H1 (cell line): Measurements from ENCODE around the gene FUT2. TPM values are rescaled to one million over a fixed set of nuclear protein-coding genes. Genes with fewer than 3 reads are reported as not detected.
A peak's percentile ranks its signal among the peaks of the same experiment; 100 is the strongest.

Source experiments
- CTCF ChIA-PET: fragments of 300-600 bp; sonication (Branson Sonifier 250); formaldehyde crosslinking; loops from one replicate; lab custom pipeline; 2021; ENCODE audit not compliant: partially characterized antibody; lab: Charles Lee
- POLR2A ChIA-PET: fragments of 300-600 bp; sonication (Branson Sonifier 250); formaldehyde crosslinking; loops from one replicate; lab custom pipeline; 2021; ENCODE audit warnings: inconsistent platforms; ENCODE audit not compliant: partially characterized antibody; lab: Charles Lee
- DNase-seq, 2 experiments: peaks; one replicate each; pipeline versions ENCODE4 v3.0.0 to v3.0.0-alpha.2; 2010 to 2022; ENCODE audit warnings: low spot score in 2 of 2, low read depth in 1 of 2, mixed read lengths in 1 of 2
- FAIRE-seq: peaks from 2 replicates; lab custom pipeline; 2011; peaks lifted over from hg19 to GRCh38; lab: Jason Lieb, UNC
- H2AFZ ChIP-seq: 2 replicates; pipeline ENCODE4 v1.8.1; 2012; ENCODE audit warnings: low read length, inconsistent platforms
- H2AK5ac ChIP-seq: 2 replicates; pipeline ENCODE4 v1.6.1; 2013; ENCODE audit warnings: low read depth, low read length
- H2BK120ac ChIP-seq: replicated peaks from 2 replicates; pipeline ENCODE3; 2013; ENCODE audit warnings: low read depth, low read length, inconsistent platforms
- H2BK12ac ChIP-seq: 2 replicates; pipeline ENCODE4 v1.6.1; 2013; ENCODE audit warnings: low read depth, low read length
- H2BK15ac ChIP-seq: 2 replicates; pipeline ENCODE4 v1.6.1; 2013; ENCODE audit warnings: low read length
- H2BK20ac ChIP-seq: 2 replicates; pipeline ENCODE4 v1.6.1; 2013; ENCODE audit warnings: low read length
- H2BK5ac ChIP-seq: 2 replicates; pipeline ENCODE4 v1.6.1; 2013; ENCODE audit warnings: low read depth, low read length
- H3K14ac ChIP-seq: 2 replicates; pipeline ENCODE4 v1.6.1; 2013; ENCODE audit warnings: inconsistent platforms; ENCODE audit not compliant: insufficient read length
- H3K18ac ChIP-seq: 2 replicates; pipeline ENCODE4 v1.6.1; 2013; ENCODE audit warnings: low read length; ENCODE audit errors: extremely low read depth
- H3K23ac ChIP-seq: 2 replicates; pipeline ENCODE4 v1.6.1; 2013; ENCODE audit warnings: inconsistent platforms; ENCODE audit not compliant: insufficient read length
- H3K23me2 ChIP-seq: 2 replicates; pipeline ENCODE4 v1.6.1; 2013; ENCODE audit warnings: low read depth, low read length
- H3K27ac ChIP-seq: 2 replicates; pipeline ENCODE4 v1.6.1; 2011; ENCODE audit warnings: low read depth, low read length, inconsistent platforms
- H3K27me3 ChIP-seq, 4 experiments: replicated peaks in 1 of 4; 1 replicate in 1 of 4; 2 replicates in 3 of 4; pipeline versions ENCODE4 v1.6.1 to v1.8.1; 2011 to 2013; ENCODE audit warnings: low read length in 3 of 4, mild to moderate bottlenecking in 3 of 4, inconsistent platforms in 2 of 4, mixed read lengths in 2 of 4, moderate library complexity in 1 of 4; ENCODE audit not compliant: control insufficient read depth in 3 of 4, insufficient read depth in 3 of 4; ENCODE audit errors: extremely low read depth in 1 of 4
- H3K36me3 ChIP-seq, 4 experiments: 2 replicates each; pipeline versions ENCODE4 v1.6.1 to v1.8.1; 2011 to 2013; ENCODE audit warnings: mild to moderate bottlenecking in 4 of 4, low read length in 3 of 4, moderate library complexity in 2 of 4, control low read depth in 1 of 4, inconsistent platforms in 1 of 4; ENCODE audit not compliant: insufficient read depth in 4 of 4, control insufficient read depth in 2 of 4
- H3K4ac ChIP-seq: replicated peaks from 2 replicates; pipeline ENCODE3; 2013; ENCODE audit warnings: low read length, low read depth, mixed read lengths, inconsistent platforms; ENCODE audit not compliant: insufficient read length
- H3K4me1 ChIP-seq, 4 experiments: replicated peaks in 1 of 4; 1 replicate in 1 of 4; 2 replicates in 3 of 4; pipeline versions ENCODE4 v1.6.1 to v1.8.1; 2011 to 2013; ENCODE audit warnings: low read length in 3 of 4, inconsistent platforms in 2 of 4, mixed read lengths in 1 of 4; ENCODE audit not compliant: insufficient read depth in 4 of 4, control insufficient read depth in 3 of 4
- H3K4me2 ChIP-seq, 2 experiments: 2 replicates each; pipeline versions ENCODE4 v1.6.1 to v1.8.1; 2011 to 2013; ENCODE audit warnings: low read depth in 2 of 2, low read length in 2 of 2, control low read depth in 1 of 2, inconsistent platforms in 1 of 2, mild to moderate bottlenecking in 1 of 2; ENCODE audit not compliant: insufficient read depth in 1 of 2
- H3K4me3 ChIP-seq, 4 experiments: fragments of 200-600, 300-600 bp in 1 of 4; sonication (generic), shearing (Covaris generic), sonication (Bioruptor Twin) in 1 of 4; 2 replicates each; pipeline versions ENCODE4 v1.5.1 to v1.8.1; 2011 to 2016; ENCODE audit warnings: low read length in 4 of 4, low read depth in 3 of 4, control low read depth in 2 of 4, inconsistent platforms in 2 of 4, mild to moderate bottlenecking in 2 of 4, mixed read lengths in 1 of 4, moderate library complexity in 1 of 4; ENCODE audit not compliant: insufficient read depth in 2 of 4; ENCODE audit errors: extremely low read depth in 1 of 4
- H3K56ac ChIP-seq: replicated peaks from 2 replicates; pipeline ENCODE3; 2013; ENCODE audit warnings: low read depth, mild to moderate bottlenecking, mixed read lengths, low read length, inconsistent platforms; ENCODE audit not compliant: insufficient read length
- H3K79me1 ChIP-seq: 2 replicates; pipeline ENCODE4 v1.6.1; 2013; ENCODE audit warnings: low read depth, low read length, control low read depth
- H3K79me2 ChIP-seq, 2 experiments: 2 replicates each; pipeline versions ENCODE4 v1.6.1 to v1.8.1; 2012 to 2013; ENCODE audit warnings: low read length in 2 of 2, mild to moderate bottlenecking in 2 of 2, inconsistent platforms in 1 of 2; ENCODE audit not compliant: insufficient read depth in 2 of 2, control insufficient read depth in 1 of 2
- H3K9ac ChIP-seq, 4 experiments: replicated peaks in 1 of 4; 1 replicate in 1 of 4; 2 replicates in 3 of 4; pipeline versions ENCODE4 v1.6.1 to v1.8.1; 2011 to 2013; ENCODE audit warnings: low read depth in 3 of 4, low read length in 3 of 4, control low read depth in 2 of 4, mild to moderate bottlenecking in 2 of 4, moderate library complexity in 2 of 4, inconsistent platforms in 1 of 4; ENCODE audit errors: extremely low read depth in 1 of 4
- H3K9me3 ChIP-seq, 2 experiments: 2 replicates each; pipeline versions ENCODE4 v1.6.1 to v1.8.1; 2012 to 2013; ENCODE audit warnings: mild to moderate bottlenecking in 2 of 2, moderate library complexity in 2 of 2, control low read depth in 1 of 2, inconsistent platforms in 1 of 2, low read depth in 1 of 2, low read length in 1 of 2, mixed read lengths in 1 of 2; ENCODE audit not compliant: insufficient read depth in 2 of 2
- H4K20me1 ChIP-seq, 2 experiments: replicated peaks in 1 of 2; 2 replicates each; pipeline versions ENCODE3 to v1.8.1; 2011 to 2013; ENCODE audit warnings: inconsistent platforms in 2 of 2, low read length in 2 of 2, mild to moderate bottlenecking in 1 of 2; ENCODE audit not compliant: insufficient read depth in 2 of 2, control insufficient read depth in 1 of 2
- H4K5ac ChIP-seq: 2 replicates; pipeline ENCODE4 v1.6.1; 2013; ENCODE audit warnings: low read length, low read depth, mixed read lengths, inconsistent platforms; ENCODE audit not compliant: insufficient read length
- H4K8ac ChIP-seq: 2 replicates; pipeline ENCODE4 v1.8.0; 2013; ENCODE audit warnings: mild to moderate bottlenecking, moderate library complexity, low read length, inconsistent platforms; ENCODE audit not compliant: insufficient read depth; ENCODE audit errors: extremely low read depth
- H4K91ac ChIP-seq: replicated peaks from 2 replicates; pipeline ENCODE3; 2013; ENCODE audit warnings: low read length, mixed read lengths, inconsistent platforms; ENCODE audit not compliant: insufficient read length
- BCL11A ChIP-seq, 2 experiments: IDR thresholded peaks; one replicate each; pipeline ENCODE4 v1.6.1; 2011; ENCODE audit warnings: low read depth in 2 of 2, low read length in 2 of 2, mild to moderate bottlenecking in 2 of 2
- CBX8 ChIP-seq: fragments of 300-800, 300-1000 bp; sonication (generic); IDR thresholded peaks from 2 replicates; pipeline ENCODE4 v1.7.1; 2016; ENCODE audit warnings: low read depth, low read length, borderline replicate concordance
- CHD2 ChIP-seq: IDR thresholded peaks from 2 replicates; pipeline ENCODE4 v1.6.1; 2012; ENCODE audit warnings: low read length, improper control_type of control experiment
- EP300 ChIP-seq, 2 experiments: IDR thresholded peaks; 1 replicate in 1 of 2; 2 replicates in 1 of 2; pipeline ENCODE4 v1.6.1; 2011 to 2012; ENCODE audit warnings: low read depth in 2 of 2, low read length in 2 of 2, mild to moderate bottlenecking in 2 of 2, borderline replicate concordance in 1 of 2, inconsistent platforms in 1 of 2, moderate library complexity in 1 of 2
- GABPA ChIP-seq: IDR thresholded peaks from 2 replicates; pipeline ENCODE4 v1.6.1; 2011; ENCODE audit warnings: mild to moderate bottlenecking, low read length, moderate library complexity, borderline replicate concordance; ENCODE audit not compliant: insufficient read depth
- JUND ChIP-seq: IDR thresholded peaks from 2 replicates; pipeline ENCODE4 v1.6.1; 2011; ENCODE audit warnings: mild to moderate bottlenecking, improper control_type of control experiment, low read length
- KDM5A ChIP-seq: fragments of 200-600 bp; IDR thresholded peaks from 2 replicates; pipeline ENCODE4 v1.7.1; 2012; ENCODE audit warnings: mild to moderate bottlenecking, low read length, inconsistent platforms, mixed read lengths
- PHF8 ChIP-seq: fragments of 200-600 bp; sonication (generic); conservative IDR thresholded peaks from 2 replicates; pipeline ENCODE4 v1.7.1; 2012; ENCODE audit warnings: low read depth, mild to moderate bottlenecking, inconsistent platforms, low read length, moderate library complexity
- SIRT6 ChIP-seq: IDR thresholded peaks from one replicate; pipeline ENCODE4 v1.7.1; 2012; ENCODE audit warnings: low read length, inconsistent platforms
- SP1 ChIP-seq: IDR thresholded peaks from 2 replicates; pipeline ENCODE4 v1.6.1; 2011; ENCODE audit warnings: low read depth, low read length
- USF2 ChIP-seq: IDR thresholded peaks from 2 replicates; pipeline ENCODE4 v1.6.1; 2011; ENCODE audit warnings: low read length, improper control_type of control experiment
- WGBS, 2 experiments: shearing (Covaris generic) in 1 of 2; methylation state at CpG; one replicate each; pipeline versions ENCODE4 v1.1.6 to v1.1.7; 2013 to 2015; ENCODE audit warnings: low lambda C conversion rate in 2 of 2, mixed read lengths in 2 of 2, inconsistent platforms in 1 of 2, low coverage in 1 of 2, missing lambda C conversion rate in 1 of 2; ENCODE audit not compliant: insufficient replicate concordance in 2 of 2, insufficient coverage in 1 of 2, insufficient read length in 1 of 2; ENCODE audit errors: extremely low coverage in 1 of 2, missing lambda C conversion rate in 1 of 2; 5-methylcytosine and 5-hydroxymethylcytosine counted together
- polyA plus RNA-seq, 7 experiments: library from polyadenylated mRNA; depleted of rRNA in 3 of 7; stranded (reverse) in 5 of 7; unstranded in 2 of 7; fragments of >200 nt in 5 of 7; fragments of 200-250 nt in 2 of 7; gene quantifications; 1 replicate in 5 of 7; 2 replicates in 1 of 7; 4 replicates in 1 of 7; pipeline versions ENCODE4 v1.2.1 to v1.2.3, GENCODE V29; 2011 to 2013; ENCODE audit warnings: missing spikeins in 2 of 7, mixed read lengths in 2 of 7
- total RNA-seq: library from RNA; stranded (reverse); fragmentation: NEBNext Ultra II Directional; extraction: Animal tissue kit (Norgen Biotek cat#: 25700); gene quantifications from 2 replicates; pipeline ENCODE4 v1.2.1, GENCODE V29; 2021
- TF ChIP-seq, protein P1 (sequence below): IDR thresholded peaks from 2 replicates; pipeline ENCODE4 v1.6.1; 2012; ENCODE audit warnings: inconsistent platforms

The FUT2 gene
- total and polyA plus RNA-seq, 2 of the 8 experiments (the other 6 are each of a cell fraction or from before 2014, with no cell fraction given) = 5.0 to 5.6 TPM

DNA sequence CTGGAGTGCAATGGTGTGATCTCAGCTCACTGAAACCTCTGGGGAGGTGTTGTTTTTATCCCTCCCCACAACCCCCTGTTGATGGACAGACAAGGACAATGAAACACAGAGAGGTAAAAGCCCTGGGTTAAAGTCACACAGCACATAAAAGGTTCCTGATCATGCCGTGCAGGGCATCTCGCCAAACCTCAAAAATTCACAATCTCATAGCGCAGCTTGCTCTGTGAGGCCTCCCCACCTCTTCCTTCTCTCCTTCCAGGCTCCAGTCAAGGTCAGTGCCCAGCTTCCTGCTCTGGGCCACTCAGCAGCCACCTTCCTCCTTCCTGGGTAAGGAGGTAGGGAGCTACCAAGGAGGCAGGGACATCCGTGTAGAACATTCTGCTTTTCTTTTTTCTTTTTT, 2.3 kb downstream of the FUT2 start:
- no peaks in the 10 kb centered on the region for H3K79me2 ChIP-seq
- H3K14ac ChIP-seq = no peak overlapping the region
- no peaks in the 10 kb centered on the region for H3K9me3 ChIP-seq
- no peak overlapping the region for H4K5ac ChIP-seq
- H2BK120ac ChIP-seq = no peak overlapping the region
- H3K9ac ChIP-seq = no peak overlapping the region
- H3K79me1 ChIP-seq = peaks cover 2% of the 10 kb centered on the region; the same call in 1 of the 2 replicates
- peaks cover 8% of the 10 kb centered on the region; the same call in 1 of the 2 replicates for H3K23me2 ChIP-seq
- no peak overlapping the region for H2BK15ac ChIP-seq
- peak overlapping the region; percentile 29; the same call in 1 of the 2 replicates for H2BK12ac ChIP-seq
- H3K4me2 ChIP-seq = no peak overlapping the region
- no peak for DNase-seq
- no peak overlapping the region for H3K4me3 ChIP-seq
- H3K36me3 ChIP-seq = no peaks in the 10 kb centered on the region
- ChIA-PET CTCF (interaction anchor here (1.5 to 9.4 kb wide), 3 partner anchors 14 to 90 kb away, joined by 5 to 42 read pairs (median 9); no protein-coding TSS in a partner anchor), POLR2A (interaction anchor here (1.8 to 3.5 kb wide), 2 partner anchors 24 to 30 kb away, joined by 4 to 16 read pairs; no protein-coding TSS in a partner anchor)
- H3K27me3 ChIP-seq = no peaks in the 10 kb centered on the region
- H2BK5ac ChIP-seq = no peak overlapping the region
- no peak overlapping the region for H3K27ac ChIP-seq
- no peak overlapping the region for H3K23ac ChIP-seq
- no peak overlapping the region for H2AFZ ChIP-seq
- no peak overlapping the region for H2AK5ac ChIP-seq
- H4K20me1 ChIP-seq = no peaks in the 10 kb centered on the region
- FAIRE-seq = no peak
- H3K4ac ChIP-seq = no peak overlapping the region
- WGBS, 2 experiments = 97% methylated on average over 3 of the region's 4 CpGs; no CpG with 5 or more reads in 1 of the 2 experiments
- H4K91ac ChIP-seq = no peak overlapping the region
- H2BK20ac ChIP-seq = no peak overlapping the region
- no peak overlapping the region for H4K8ac ChIP-seq
- H3K56ac ChIP-seq = no peak overlapping the region
- H3K18ac ChIP-seq = no peak overlapping the region
- H3K4me1 ChIP-seq = peaks cover 0 to 5% (median 1%) of the 10 kb centered on the region in 4 experiments; a peak in 4 of 7 replicates
- TF ChIP-seq PHF8 (no peak), JUND (no peak), EP300 (IDR thresholded peaks at IDR 0.05; ENCODE audit: borderline replicate concordance in 1 of 2, low read depth in 2 of 2, low read length in 2 of 2) (no peak), CBX8 (no peak), CHD2 (no peak), BCL11A (IDR thresholded peaks at IDR 0.05; ENCODE audit: low read depth in 2 of 2, low read length in 2 of 2) (no peak), KDM5A (no peak), SIRT6 (no peak), USF2 (no peak), SP1 (no peak), GABPA (no peak)
- TF ChIP-seq, protein P1, sequence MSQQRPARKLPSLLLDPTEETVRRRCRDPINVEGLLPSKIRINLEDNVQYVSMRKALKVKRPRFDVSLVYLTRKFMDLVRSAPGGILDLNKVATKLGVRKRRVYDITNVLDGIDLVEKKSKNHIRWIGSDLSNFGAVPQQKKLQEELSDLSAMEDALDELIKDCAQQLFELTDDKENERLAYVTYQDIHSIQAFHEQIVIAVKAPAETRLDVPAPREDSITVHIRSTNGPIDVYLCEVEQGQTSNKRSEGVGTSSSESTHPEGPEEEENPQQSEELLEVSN = no peak
